Sigmoid colon (tissue), 4 donors: Measurements from ENCODE around the gene PHLPP1.
"Not testable (repeated sequence)": the region's sequence is repeated elsewhere in the genome, so short reads cannot be mapped to it uniquely, and the experiment has no call there.

Experiments
- CTCF ChIP-seq, 4 experiments: fragments of 450-650 bp in 3 of 4; fragments of 200-600 bp in 1 of 4; IDR thresholded peaks; one replicate each; pipeline ENCODE4 v1.5.1; 2016 to 2019; ENCODE audit warnings: antibody characterized with exemption in 4 of 4, mild to moderate bottlenecking in 3 of 4, moderate library complexity in 2 of 4
- EP300 ChIP-seq, 4 donors: sonication (generic); formaldehyde crosslinking; IDR thresholded peaks; one replicate each; pipeline ENCODE4 v1.6.1; 2017; ENCODE audit warnings: antibody characterized with exemption in 4 of 4
- POLR2A ChIP-seq, 2 donors: fragments of 450-650 bp; IDR thresholded peaks; one replicate each; pipeline ENCODE4 v1.6.1; 2016; ENCODE audit warnings: antibody characterized with exemption in 2 of 2, mild to moderate bottlenecking in 2 of 2, moderate library complexity in 2 of 2
- POLR2AphosphoS5 ChIP-seq, 4 donors: sonication (generic); formaldehyde crosslinking; IDR thresholded peaks; one replicate each; pipeline ENCODE4 v1.6.1; 2017; ENCODE audit warnings: antibody characterized with exemption in 4 of 4

- not testable (repeated sequence) for TF ChIP-seq CTCF, POLR2A, POLR2AphosphoS5, EP300 (IDR thresholded peaks at IDR 0.05)
Observed at GRCh38 chr18:62913824-62914223, 198.5 kb downstream of the PHLPP1 start.
